ENCODE data around the gene HPCAL1.
"Not testable (repeated sequence)": the region's sequence is repeated elsewhere in the genome, so short reads cannot be mapped to it uniquely, and the experiment has no call there.

HPCAL1 gene

DNA sequence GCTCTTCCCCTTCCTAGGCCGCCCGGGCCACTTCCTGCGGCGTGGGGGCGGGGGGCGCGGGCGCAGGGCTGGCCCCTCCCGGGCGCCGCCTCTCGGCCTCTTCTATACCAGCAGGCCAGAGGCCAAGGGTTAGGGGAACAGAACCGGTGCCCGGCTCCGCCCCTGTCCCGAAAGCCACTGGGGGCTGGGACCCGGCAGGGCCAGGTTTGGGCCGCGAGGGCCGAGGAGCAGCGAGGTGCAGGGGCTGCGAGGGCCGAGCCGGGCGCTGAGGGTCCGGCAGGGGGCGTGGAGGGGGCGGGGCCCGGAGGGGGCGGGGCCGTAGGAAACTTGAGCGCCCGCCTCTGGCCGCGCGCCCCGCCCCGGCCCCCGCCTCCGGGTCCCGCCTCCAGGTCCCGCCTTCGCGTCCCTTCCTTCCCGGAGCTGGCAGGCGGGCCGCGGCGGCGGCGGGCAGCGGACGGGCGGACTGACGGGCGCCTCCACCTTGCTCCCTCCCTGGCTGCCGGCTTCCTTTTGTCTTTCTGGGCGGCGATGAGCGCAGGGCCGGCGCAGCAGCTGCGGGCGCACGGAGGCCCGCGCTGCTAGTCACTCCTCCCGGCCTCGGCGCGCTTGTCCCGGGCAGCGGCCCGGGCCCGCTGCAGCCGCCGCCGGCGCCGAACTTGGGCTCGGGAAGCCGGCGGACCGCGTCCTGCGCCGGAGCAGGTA, at the start of gene HPCAL1:
Gene HPCAL1, plus strand, starts transcription at position 426 of the 702 bp plus-strand sequence. CDS start 116,854 bp downstream, outside the sequence.
- peak; percentile 73 for DNase-seq (ENCODE audit: low read depth)

DNA sequence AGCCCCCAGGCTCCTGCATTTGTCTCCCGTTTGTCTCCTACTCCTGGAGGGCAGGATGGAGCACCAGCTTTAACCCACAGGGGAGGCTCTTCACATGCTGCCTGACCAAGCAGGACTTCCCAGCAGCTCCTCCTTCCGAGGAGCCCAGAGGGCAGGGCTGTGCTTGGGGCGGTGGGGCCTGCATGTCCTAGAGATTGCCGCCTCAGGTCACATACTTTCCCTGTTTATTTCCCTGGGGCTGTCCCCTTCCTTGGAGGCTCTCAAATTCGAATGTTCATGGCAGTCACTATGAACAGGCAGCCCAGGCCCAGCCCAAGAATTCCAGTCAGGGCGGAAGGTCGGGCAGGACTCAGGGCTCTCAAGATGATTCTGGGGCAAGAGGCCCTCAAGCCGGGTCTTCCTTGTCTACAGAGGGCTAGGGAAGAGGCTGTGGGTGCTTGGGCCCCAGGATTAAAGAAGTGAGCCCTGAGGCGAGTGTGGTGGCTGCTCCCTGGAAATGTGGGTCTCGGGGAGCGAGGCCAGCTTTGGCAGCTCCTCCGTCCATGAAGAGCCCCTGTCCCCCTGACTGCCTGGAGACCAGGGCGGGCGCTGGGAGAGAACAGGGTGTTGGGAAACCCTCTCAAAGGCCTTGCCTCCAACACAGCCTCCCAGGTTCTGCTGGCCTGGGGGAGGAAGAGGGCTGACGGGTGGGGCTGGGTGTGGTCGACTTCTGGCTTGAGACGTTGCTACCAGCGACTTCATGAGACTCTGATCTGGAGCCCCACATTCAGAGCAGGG, 48.9 kb upstream of the HPCAL1 start:
- DNase-seq (ENCODE audit: low read depth), result no peak

DNA sequence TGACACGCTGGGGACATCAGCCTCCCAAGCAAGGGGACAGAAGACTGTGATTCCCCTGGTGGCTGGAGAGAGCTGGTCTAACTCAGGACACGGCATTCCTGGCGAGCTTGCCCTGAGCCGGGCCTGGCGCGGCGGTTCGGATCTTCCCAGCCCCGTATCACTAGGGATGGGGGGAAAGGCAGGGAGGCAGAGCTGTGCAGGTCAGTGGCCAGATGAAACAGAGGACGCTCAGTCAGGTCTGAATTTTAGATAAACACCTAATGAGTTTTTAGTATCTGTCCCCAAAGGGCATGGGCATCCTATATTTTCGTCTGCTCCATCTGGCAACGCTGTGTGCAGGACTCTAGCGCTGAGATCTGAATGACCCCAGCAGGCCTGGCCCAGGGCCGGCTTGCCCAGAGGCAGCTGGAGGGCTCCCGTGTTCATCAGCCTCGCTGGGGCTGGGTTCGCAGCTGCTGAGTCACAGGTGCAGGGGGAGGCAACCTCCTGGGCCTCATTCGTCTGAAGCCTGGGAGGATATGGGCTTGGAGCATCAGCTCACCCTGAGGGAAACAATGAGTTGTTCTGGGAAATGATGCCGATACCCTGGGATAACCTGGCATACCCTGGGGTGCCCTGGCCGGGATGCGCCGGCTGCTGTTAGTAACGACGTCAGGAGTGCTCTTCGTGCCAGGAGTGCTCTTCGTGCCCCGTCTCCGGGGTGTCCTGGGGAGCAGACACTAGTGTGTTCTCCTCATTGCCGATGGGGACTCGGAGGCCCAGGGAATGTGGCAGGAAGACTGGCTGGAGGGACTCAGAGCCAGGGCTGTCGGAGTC, 48.1 kb upstream of the HPCAL1 start:
- no peak for DNase-seq (ENCODE audit: low read depth)

DNA sequence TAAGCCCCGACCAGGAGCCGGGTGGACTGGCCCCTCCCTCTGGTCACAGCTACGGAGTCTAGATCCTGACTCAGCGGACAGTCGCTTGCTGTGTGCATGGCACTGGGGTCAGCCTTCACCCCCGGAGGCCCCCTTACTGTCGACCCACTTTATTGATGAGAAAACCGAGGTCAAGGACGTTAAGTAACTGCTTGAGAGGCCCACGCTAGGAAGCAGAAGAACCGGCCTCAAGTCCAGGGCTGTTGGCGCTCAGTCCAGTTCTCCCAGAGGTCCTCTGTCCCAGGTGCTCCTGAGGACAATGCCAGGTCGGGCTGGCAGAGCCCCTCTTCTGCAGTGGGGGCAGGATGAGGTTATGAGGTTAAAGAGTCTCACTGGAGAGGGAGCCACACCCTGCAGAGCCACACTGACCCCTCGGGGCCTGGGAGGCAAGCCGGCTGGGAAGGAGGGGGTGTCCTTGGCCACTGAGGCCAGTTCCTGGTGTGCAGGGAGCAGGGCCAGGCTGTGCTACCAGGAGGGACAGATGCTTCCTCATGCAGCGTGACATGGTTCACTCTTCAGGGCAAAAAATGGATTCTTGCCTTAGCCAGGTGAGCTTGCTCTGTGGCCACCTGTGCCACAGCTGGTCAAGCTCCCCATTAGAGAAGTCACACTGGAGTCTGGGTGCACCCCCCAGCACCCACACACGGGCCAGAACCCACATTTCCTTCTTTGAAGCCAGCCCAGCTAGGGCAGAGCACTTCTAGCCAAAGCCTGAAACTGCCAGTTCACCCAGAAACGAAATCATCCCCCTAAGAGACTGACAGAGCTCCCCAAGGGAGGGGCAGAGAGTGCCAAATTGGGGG, 47.3 kb upstream of the HPCAL1 start:
- DNase-seq (ENCODE audit: low read depth), result no peak

DNA sequence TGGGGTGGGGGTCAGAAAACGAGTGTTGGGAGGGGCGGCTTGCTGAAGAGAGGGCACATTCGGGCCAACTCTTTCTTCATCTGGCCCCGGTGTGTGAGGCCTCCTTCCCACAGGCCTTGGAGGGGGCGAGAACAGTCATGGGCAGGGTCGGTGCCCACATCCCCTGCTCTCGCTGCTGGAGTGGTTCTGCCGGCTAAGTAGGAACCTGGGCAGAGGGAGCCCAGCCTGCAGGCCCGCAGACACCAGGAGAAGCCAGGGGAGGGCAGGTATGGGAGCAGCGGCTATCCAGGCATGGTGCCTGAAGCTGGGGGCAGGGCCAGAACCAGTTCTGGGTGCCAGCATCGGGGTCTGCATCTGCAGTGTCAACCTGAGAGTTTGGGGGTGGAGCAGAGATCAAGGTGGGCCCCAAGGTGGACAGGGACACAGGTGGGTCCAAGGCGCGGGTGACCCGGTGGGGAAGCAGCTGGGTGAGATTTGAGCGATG, 46.6 kb upstream of the HPCAL1 start:
- DNase-seq (ENCODE audit: low read depth), result no peak

DNA sequence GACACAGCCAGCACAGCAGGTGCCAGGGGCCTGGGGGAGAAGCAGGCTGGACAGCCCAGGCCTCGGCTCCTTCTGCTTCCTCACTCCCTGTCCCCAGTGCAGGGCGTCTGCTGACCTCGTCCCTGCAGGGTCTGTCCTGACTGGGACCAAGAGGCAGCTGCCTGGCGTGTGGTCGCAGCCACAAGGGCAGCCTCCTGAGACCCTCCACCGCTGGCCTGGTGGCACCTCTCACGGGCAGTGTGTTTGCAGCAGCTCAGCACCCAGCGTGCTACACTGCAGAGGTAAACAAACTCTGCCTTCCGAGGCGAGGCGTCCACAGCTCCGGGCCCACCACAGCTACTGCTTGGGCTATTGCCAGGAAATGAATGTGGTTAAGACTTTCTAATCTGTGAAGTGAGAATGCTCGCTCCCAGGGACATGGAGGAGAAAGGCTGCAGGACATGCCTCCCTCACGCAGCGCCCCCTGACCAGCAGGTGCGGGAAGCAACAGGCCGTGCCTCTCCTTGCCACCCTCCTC, 46.1 kb upstream of the HPCAL1 start:
- no peak for DNase-seq (ENCODE audit: low read depth)

DNA sequence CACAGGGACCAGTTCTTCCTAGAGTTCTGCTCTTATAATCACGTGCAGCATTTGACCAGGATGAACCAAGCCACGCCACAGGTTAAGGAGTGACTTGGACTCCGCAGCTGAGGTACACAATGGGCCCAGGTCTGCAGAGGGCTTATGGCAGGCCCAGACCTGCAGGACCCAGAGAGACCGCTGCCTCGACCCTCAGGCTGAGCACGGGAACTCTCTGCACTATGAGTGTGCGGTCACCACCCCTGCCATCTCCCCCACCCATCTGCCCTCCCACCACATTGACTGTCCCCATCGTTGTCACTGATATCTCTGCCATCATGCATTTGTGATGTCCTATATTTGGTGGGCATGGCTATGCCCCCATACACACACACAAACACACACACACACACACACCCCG, 45.7 kb upstream of the HPCAL1 start:
- DNase-seq (ENCODE audit: low read depth), result no peak

DNA sequence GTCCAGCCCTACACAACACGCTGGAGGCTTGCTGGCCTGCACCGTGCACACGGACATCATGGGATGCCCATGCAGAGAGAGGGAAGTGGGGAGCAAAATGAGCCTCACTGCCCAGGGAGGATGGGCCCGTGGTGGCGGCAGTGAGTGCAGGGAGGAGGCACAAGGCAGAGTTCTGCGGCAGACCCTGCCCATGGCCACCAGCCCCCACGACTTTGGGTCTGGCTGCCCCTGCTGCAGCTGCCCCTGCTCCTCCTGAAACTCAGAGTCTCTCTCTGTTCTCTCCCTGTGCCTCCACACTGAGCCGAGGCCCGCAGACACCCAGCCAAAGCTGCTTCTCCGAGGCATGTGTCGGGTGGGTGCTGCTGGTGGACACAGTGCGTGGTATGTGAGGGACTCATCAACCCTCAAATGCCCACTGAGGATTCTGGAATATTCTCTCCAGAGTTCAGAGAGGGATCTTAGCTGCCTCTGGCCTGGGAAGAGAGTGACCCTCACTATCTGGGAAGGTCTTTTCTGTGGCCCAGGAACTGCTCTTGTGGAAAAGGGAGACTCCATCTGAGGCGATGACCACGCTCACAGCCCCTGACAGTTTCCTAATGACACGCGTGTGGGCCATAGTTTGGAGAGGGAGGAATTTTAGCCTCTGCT, 45.1 kb upstream of the HPCAL1 start:
- DNase-seq (ENCODE audit: low read depth), result no peak

DNA sequence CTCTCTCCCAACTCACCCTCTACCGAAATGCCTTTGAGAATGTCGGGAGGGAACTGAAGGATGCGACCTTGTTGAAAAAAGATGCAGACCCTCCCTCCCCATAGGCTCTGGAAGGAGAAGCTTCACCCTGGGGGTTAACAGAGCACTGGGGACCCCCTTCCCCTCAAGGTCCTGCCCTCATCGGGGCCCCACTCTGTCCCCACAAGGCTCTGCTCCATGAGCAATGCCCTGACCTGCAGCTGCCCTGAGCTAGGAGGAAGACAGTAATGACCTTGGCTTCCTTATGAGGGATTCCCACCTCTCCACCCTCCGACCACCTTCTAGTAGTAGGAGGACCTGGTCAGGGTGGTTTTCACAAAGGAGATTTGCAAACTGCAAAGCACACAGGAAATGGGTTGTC, 44.4 kb upstream of the HPCAL1 start:
- no peak for DNase-seq (ENCODE audit: low read depth)

DNA sequence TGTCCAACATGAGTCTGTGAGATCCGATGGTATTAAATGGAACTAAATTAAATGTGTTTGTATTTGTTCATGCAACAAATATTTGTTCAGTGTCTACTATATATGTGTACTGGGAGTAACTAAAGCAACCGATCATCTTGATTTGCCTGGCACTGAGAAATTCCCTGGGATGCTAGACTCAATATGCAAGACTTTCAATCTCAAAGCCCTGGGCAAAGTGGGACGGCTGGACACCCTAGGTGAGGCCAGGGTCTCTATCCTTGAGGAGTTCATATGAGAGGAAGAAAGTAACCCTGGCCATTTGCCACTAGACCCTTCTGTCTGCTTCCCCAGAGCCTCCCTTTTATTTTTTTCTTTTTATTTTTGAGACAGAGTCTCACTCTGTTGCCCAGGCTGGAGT, 44.0 kb upstream of the HPCAL1 start:
- DNase-seq (ENCODE audit: low read depth), result no peak

DNA sequence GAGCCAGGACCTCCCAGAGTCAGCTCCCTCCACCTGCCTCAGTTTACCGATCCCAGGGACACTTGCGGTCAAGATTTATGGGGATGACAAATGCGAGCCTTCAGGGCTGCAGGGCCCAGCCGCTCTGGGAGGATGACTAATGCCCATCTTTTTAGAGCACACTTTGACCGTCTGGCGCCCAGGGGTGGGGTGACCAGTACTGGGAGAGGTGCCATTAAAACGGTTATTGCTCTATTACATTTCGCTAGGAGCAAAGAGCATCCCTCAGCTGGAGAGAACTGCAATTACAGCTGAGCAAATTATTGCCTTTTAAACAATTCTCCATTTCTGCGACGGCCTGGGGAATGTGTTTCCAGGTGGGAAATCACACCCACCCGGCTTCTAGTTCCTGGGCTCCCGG, 42.6 kb upstream of the HPCAL1 start:
- DNase-seq (ENCODE audit: low read depth), result no peak

DNA sequence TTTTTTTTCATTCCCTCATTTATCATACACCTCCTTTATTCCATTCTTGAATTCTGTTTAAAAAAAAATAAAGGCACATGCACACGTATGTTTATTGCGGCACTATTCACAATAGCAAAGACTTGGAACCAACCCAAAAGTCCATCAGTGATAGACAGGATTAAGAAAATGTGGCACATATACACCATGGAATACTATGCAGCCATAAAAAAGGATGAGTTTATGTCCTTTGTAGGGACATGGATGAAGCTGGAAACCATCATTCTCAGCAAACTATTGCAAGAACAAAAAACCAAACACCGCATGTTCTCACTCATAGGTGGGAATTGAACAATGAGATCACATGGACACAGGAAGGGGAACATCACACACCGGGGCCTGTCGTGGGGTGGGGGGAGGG, 39.2 kb upstream of the HPCAL1 start:
- not testable (repeated sequence) for DNase-seq (ENCODE audit: low read depth)

DNA sequence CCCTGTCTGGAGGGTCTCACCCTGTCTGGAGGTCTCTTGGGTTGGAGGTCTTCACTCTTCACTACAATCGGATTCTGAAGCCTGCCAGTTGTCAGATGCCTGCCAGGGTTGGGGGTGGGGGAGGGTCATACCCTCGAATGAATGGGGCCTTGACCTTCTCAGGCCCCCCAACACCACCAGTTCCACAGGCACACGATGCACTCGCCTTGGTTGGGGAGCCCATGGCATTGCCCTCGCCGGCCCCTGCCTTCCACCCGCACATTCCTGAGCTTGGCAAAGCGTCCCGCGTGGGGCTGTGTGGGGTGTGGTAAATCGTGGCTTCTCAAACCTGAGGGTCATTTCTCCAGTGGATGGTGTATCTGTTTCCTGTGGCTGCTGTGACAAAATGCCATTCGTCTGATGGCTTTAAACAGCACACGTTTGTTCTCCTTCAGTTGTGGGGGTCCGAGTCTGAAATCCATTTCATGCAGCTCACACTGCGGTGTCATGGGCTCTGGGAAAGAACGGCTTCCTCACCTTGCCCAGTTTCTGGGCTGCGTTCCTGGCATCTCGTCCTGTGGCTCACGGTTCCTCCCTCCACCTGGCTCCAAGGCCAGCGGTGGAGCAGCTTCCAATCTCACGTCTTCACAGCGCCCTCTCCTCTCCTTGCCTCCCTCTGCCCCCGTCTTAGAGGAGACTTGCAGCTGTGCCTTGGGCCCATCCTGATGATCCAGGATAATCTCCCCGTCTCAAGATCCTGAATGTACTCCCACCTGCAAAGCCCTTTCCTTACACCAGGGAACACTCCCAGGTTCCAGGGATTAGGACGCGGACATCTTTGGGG, 38.0 kb upstream of the HPCAL1 start:
- no peak for DNase-seq (ENCODE audit: low read depth)

DNA sequence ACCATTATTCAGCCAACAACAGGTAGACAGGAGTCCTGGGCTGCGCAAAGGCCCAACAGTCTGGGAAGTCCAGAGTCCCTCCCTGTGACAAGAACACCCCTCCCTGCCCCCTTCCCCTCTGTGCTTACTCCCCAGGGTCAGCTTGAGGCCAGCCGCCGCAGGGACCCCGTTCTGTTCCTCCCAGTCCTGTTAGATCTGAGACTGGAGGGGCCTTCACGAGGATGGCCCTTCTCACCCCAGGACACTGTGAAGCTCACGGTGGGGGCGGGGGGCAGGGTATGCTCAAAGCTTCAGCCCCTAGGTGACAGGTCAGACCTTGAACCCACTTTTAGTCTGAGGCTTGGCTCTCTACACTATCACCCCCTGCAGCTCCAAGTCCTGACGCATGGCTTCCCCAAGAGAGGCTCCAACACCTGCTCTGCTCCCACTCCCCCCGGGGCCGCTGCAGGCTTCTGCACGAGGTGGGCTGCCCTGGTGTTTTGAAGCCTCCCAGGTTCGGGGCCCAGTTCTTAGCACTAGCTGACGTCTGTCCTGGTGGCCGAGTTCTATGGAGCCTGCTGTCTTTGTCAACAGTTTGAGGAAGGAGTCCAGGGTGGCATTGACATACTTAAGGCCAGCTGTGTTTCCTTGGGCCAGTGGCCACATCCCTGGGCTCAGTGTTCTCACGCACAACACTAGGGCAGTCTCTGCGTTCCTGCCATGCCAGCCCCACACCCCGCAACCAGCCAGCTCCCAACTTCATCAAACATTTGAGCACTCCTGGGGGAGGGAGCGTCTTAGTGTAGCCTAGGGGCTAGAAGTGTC, 37.2 kb upstream of the HPCAL1 start:
- DNase-seq (ENCODE audit: low read depth), result no peak

DNA sequence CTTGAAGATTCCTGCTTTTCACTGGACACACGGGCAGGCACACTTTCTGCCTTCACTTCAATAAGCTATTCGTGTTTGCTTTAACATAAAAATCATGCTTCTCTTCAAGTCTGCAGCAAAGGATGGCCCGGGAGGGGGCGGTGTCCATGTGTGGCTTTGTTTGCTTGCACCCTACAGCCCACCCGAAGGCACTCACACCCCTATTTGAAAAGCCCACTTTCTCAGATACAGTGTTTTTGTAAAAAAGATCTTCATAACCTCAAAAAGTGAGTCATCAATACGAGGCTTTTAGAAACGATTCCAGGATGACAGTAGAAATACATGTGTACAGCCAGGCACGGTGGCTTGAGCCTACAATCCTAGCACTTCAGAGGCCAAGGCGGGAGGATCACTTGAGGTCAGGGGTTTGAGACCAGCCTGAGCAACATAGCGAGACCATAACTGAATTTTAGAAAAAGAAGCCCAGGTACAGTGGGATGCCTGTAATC, 36.5 kb upstream of the HPCAL1 start:
- DNase-seq (ENCODE audit: low read depth), result no peak

DNA sequence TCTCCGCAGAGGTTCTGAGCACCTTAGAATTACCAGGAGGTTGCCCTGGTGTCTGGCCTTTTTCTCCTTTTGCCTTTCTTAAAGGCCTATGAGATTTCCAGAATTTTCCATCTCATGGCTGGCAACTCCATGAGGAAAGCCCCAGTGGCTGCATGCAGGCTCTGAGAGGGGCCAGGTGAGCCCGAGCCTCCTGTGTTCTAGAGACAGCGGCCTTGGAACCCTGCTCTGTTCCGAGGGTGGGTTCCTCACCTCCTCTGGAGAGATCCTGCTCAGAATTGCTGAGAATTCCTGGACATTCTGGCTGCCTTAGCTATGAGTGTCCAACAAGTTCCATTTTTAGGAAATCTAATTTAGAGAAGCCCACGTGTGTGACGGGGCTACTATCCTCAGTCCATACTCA, 35.7 kb upstream of the HPCAL1 start:
- no peak for DNase-seq (ENCODE audit: low read depth)

DNA sequence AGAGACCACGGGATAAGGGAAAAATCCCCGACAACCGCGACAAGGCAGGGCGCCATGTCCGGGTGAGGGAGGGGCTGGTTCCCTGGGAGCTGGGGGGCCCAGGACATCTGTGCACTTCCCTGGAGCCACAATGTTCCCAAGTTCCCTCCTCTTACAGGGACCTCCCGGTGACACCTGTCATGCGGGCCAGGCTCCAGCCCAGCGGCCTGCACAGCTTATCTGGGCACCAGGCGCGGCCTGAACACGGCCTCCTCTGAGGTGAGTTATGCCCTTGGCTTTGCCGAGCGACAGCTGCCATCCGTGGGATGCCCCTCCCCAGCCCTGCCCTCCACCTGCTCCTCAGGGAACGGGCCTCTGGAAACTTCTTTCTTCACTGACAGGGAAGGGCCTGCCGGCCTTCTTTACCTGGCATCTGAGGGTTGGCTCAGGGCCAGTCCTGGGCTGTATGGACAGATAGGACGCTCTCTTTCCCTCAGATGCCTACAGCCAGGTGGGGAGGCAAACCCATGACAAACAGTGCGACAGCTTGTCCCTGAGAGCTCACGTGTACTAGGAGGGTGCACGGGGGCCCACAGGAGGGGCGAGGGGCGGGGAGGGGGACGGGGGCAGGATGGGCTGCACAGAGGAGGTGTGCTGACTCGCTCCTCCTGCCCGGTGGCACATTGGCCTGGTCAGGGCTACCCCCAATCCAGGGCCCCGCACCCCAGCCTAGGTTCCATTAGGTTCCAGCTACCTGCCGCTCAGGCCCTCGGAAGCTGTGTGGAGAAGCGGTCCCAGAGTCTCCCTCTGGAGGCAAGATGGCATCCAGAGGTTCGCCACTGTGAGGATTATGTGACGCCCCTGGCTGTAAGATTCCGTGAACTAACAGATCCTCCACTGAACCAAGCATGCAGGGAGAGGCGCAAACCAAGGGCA, 34.9 kb upstream of the HPCAL1 start:
- DNase-seq (ENCODE audit: low read depth), result no peak

DNA sequence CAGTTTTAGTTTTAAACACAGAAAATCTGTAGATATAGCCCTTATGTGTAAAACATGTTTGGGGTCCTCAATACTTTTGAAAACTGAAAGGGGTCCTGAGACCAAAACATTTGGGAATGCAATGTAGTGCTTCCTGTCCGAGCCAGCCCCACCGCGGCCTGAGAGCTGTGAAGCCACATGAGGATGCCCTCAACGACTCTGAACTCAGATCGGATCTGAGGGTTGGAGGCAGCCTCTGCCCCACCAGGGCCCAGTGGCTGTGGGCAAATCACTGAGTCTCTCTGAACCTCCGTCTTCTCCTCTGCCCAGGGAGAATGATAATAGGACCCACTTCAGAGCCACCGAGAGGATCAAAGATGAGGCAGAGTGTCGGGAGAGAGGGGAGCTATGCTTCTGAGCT, 33.4 kb upstream of the HPCAL1 start:
- DNase-seq (ENCODE audit: low read depth), result no peak
